Fibroblast of the aortic adventitia (primary cell): ENCODE data around the gene NPL. TPM values are rescaled to one million over a fixed set of nuclear protein-coding genes. Genes with fewer than 3 reads are reported as not detected.

Experiments used
- DNase-seq: peaks from one replicate; pipeline ENCODE4 v3.0.0-alpha.2; 2010; ENCODE audit warnings: low read depth
- H3K4me3 ChIP-seq: 2 replicates; pipeline ENCODE4 v1.5.1; 2011; ENCODE audit warnings: low read depth, mild to moderate bottlenecking, control low read depth, low read length, moderate library complexity
- CTCF ChIP-seq: IDR thresholded peaks from 2 replicates; pipeline ENCODE4 v1.5.1; 2011; ENCODE audit warnings: mild to moderate bottlenecking, low read length, control low read depth, inconsistent platforms; ENCODE audit not compliant: insufficient read depth
- total RNA-seq: library from RNA; depleted of rRNA; stranded (reverse); fragments of >200 nt; gene quantifications from 2 replicates; pipeline ENCODE4 v1.2.3, GENCODE V29; 2012; ENCODE audit warnings: low replicate concordance

Gene NPL
- total RNA-seq, 1 donor = 2.3 TPM

DNA sequence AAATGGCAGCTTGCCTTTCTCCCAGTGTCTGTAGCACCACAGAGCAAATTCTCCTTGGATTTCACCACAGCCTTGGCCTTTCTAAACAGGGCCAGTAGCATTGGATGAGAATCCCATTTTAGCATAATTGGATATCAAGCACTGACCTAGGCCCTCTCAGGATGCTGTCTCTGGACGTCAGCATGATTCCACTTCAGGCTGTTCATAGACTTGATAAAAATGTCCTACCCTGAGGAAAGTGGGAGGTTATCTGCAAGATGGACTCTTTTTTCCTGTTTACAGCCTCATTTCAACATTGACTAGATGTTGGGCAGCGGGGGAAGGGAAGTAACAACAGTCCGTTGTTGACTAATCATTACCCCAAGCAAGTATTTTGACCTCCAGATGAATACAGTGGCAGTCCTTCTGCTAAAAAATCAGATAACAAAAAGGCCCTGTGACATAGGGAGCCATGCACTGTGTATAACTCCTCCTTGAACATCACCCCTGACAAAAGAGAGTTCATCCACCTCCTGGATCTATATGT is 5.2 kb downstream of the NPL start:
- H3K4me3 ChIP-seq = no peak overlapping the region
- no peak for DNase-seq
- TF ChIP-seq CTCF = no peak

GRCh38 chr1:182795563-182796228 is 6.1 kb downstream of the NPL start:
- TF ChIP-seq CTCF = no peak
- H3K4me3 ChIP-seq = no peak overlapping the region
- no peak for DNase-seq

DNA sequence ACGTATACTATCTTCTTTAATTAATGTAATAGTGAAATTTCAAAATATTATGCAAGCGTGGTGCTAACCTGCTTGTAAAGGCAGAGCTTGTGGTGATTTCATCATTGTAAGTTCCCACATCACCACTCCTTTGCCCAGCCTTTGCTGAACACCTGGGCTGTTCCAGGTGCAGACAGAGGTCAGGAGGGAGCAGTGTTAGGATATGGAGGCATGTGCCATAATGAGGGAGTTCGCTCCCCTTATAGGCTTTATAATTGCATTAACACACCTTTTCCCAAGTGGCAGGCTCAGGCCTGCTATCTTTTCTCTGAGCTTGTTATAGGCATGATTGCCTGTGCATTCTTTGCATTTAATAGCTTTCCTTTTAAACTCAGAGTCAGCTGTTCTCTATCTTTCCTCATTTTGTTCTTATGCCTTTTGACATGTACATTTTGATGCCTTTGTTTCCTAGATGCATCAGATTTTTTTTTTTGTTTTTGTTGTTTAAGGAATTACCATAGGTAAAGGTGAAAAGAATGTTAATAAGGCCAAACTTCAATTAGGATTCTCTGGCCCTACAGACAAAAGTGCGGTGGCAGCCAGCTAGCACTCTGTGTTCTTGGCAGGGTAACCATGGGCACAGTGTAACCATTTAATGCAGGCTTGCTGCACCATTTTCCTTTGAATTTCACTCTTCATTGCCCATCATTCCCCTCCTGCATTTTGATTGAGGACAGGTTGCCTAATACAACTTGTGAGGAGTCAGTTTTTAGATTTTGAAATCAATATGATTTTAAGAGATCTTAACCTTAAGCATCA is 12.6 kb downstream of the NPL start:
- no peak for DNase-seq
- no peak overlapping the region for H3K4me3 ChIP-seq
- no peak for TF ChIP-seq CTCF

GRCh38 chr1:182803846-182804245 is 14.3 kb downstream of the NPL start:
- H3K4me3 ChIP-seq = no peak overlapping the region
- DNase-seq = no peak
- no peak for TF ChIP-seq CTCF

DNA sequence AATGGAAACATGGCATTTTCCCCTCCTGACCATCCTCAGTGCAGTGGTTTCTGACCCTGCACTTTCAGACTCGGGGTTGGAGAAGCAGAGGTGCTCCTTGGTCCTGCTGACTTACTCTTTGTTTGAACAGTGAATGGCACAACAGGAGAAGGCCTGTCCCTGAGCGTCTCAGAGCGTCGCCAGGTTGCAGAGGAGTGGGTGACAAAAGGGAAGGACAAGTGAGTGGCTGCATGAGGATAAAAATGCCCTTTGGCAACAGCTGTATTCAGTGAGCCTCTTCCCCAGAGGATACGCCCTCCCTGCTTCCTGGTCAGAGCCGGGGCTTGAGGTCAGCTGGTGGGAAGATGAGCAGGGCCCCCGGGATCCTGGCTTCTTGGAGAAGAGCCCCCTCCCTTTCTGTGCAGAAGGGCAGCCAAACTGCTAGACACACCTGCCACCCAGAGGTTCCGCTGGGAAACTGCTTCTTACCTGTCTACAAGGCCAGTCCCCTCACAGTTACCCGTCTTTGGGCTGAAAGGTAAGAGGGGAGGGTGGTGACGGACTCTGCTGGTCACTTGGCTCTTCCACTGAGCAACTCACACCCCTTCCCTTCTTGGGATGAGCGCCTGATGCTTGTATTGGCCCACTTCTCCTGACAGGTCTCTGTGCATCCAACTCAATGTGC is 16.6 kb downstream of the NPL start:
- no peak for TF ChIP-seq CTCF
- no peak for DNase-seq
- H3K4me3 ChIP-seq = no peak overlapping the region

- DNase-seq = no peak
- TF ChIP-seq CTCF = no peak
These were observed 18.3 kb downstream of the NPL start for GRCh38 chr1:182807907-182808306.

More at GRCh38 chr1:182807907-182808306, 18.3 kb downstream of the NPL start:
- no peak overlapping the region for H3K4me3 ChIP-seq
